Mucosa of descending colon (tissue), 3 donors: ENCODE results near the gene PMPCA. TPM values are rescaled to one million over a fixed set of nuclear protein-coding genes. Genes with fewer than 3 reads are reported as not detected.

Source experiments
- ATAC-seq: fragments of 200-7000 bp; cut with Tn5 transposase; one replicate; pipeline ENCODE4 v1.9.1; 2020; ENCODE audit warnings: mild to moderate bottlenecking, moderate library complexity
- DNase-seq, 3 donors: peaks; one replicate each; pipeline ENCODE4 v3.0.0-alpha.2; 2020
- H3K36me3 ChIP-seq: fragments of 200-600 bp; one replicate; pipeline ENCODE4 v1.8.0; 2021; ENCODE audit warnings: low read depth, mild to moderate bottlenecking
- H3K4me1 ChIP-seq: fragments of 200-600 bp; one replicate; pipeline ENCODE4 v1.8.0; 2021; ENCODE audit warnings: low read depth, mild to moderate bottlenecking
- H3K4me3 ChIP-seq: fragments of 200-600 bp; one replicate; pipeline ENCODE4 v1.8.0; 2021; ENCODE audit warnings: mild to moderate bottlenecking
- H3K9me3 ChIP-seq: fragments of 200-600 bp; one replicate; pipeline ENCODE4 v1.8.0; 2021; ENCODE audit warnings: mild to moderate bottlenecking
- intact Hi-C, 2 donors: fragments of 100-400 bp; cut with DNase I in 1 of 2; cut with micrococcal nuclease in 1 of 2; formaldehyde crosslinking; loops; one replicate each; pipeline versions ENCODE4 v1.11.0 to v1.11.1; 2022; cut with DNase I, micrococcal nuclease
- total RNA-seq, 3 donors: library from RNA; stranded (reverse); fragmentation: NEBNext Ultra II Directional in 2 of 3; extraction: Animal tissue kit (Norgen Biotek cat#: 25700) in 2 of 3; gene quantifications; one replicate each; pipeline versions ENCODE4 v1.2.1 to v1.2.4, GENCODE V29; 2021 to 2023
- TF ChIP-seq, protein P1 (sequence below): fragments of 200-600 bp; IDR thresholded peaks from one replicate; pipeline ENCODE4 v1.8.0; 2022; ENCODE audit warnings: antibody characterized with exemption, mild to moderate bottlenecking
- donor health status: DM: no; HTN: no; CAD: no; lungs with moderate emphysema.
- donor health status: DM: no; HTN: no; CAD: no.
- donor health status: DM: no; HTN: yes; CAD: no.

The PMPCA gene
- total RNA-seq, 3 donors from 2014 or later: 42.1 to 50.7 (median 45.1) TPM

- ATAC-seq (no peak), DNase-seq (no peak)
- TF ChIP-seq, protein P1, sequence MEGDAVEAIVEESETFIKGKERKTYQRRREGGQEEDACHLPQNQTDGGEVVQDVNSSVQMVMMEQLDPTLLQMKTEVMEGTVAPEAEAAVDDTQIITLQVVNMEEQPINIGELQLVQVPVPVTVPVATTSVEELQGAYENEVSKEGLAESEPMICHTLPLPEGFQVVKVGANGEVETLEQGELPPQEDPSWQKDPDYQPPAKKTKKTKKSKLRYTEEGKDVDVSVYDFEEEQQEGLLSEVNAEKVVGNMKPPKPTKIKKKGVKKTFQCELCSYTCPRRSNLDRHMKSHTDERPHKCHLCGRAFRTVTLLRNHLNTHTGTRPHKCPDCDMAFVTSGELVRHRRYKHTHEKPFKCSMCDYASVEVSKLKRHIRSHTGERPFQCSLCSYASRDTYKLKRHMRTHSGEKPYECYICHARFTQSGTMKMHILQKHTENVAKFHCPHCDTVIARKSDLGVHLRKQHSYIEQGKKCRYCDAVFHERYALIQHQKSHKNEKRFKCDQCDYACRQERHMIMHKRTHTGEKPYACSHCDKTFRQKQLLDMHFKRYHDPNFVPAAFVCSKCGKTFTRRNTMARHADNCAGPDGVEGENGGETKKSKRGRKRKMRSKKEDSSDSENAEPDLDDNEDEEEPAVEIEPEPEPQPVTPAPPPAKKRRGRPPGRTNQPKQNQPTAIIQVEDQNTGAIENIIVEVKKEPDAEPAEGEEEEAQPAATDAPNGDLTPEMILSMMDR: no peak
- Histone ChIP-seq H3K4me1 (peaks cover 7% of the 10 kb centered on the region), H3K4me3 (no peak overlapping the region), H3K36me3 (no peaks in the 10 kb centered on the region), H3K9me3 (no peaks in the 10 kb centered on the region)
- intact Hi-C loops: no loop called here
These were observed 42.9 kb upstream of the PMPCA start for GRCh38 chr9:136367296-136368145.

- TF ChIP-seq, protein P1: no peak
- no peaks in the 10 kb centered on the region for H3K4me1 ChIP-seq
- DNase-seq (no peak), ATAC-seq (no peak)
- no peaks in the 10 kb centered on the region for H3K36me3 ChIP-seq
- intact Hi-C loops: no loop called here
- no peaks in the 10 kb centered on the region for H3K9me3 ChIP-seq
- H3K4me3 ChIP-seq: no peak overlapping the region
These were observed 42.3 kb upstream of the PMPCA start for GRCh38 chr9:136368190-136368589.

GRCh38 chr9:136370037-136370436 lies 40.4 kb upstream of the PMPCA start:
- TF ChIP-seq, protein P1: no peak
- Histone ChIP-seq H3K4me3 (no peak overlapping the region), H3K36me3 (no peaks in the 10 kb centered on the region)

DNA sequence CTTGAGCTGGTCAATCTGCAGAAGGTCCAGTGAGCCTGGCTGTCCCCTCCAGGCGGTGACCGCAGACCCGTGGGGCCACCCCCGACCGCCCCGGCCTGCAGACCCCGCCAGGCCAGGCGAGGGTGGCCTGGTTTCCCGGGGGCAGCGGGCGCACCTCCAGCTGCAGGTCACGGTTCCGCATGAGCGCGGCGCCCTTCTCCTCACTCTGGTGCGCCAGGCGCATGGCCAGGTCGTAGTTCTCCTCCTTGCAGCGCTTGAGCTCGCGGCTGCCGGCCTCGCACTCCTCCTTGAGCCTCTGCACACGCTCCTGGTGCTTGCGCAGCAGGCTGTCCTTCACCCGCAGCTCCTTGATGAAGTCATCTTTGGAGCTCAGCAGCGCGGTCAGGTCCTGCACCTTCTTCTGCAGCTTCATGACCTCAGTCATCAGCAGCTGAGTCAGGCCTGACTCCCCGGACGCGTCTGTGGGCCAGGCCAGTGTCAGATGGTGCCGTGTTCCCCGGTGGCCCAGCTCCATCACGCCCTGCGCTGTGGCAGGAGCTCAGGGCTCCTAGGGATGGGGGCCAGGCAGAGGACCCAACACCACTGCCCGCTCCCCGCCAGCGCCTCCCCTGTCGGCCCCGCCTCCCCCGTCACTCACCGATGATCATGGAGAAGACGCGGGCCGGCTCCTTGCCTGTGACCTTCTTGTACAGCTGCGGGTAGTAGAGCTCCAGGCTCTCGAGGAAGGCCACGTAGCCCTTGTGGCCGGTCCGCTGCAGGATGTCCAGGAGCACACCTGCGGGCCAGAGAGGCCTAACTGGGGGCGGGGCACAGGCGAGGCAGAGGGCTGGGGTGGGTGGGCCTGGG lies 39.5 kb upstream of the PMPCA start:
- TF ChIP-seq, protein P1: no peak
- intact Hi-C loops: no loop called here
- H3K36me3 ChIP-seq: no peaks in the 10 kb centered on the region
- H3K4me1 ChIP-seq: no peaks in the 10 kb centered on the region
- no peak for DNase-seq
- no peaks in the 10 kb centered on the region for H3K9me3 ChIP-seq
- ATAC-seq: no peak
- no peak overlapping the region for H3K4me3 ChIP-seq

More at GRCh38 chr9:136370037-136370436, 40.4 kb upstream of the PMPCA start:
- intact Hi-C loops: no loop called here
- no peak for ATAC-seq
- H3K9me3 ChIP-seq: no peaks in the 10 kb centered on the region
- no peaks in the 10 kb centered on the region for H3K4me1 ChIP-seq
- DNase-seq: no peak

GRCh38 chr9:136371533-136371880 lies 39.0 kb upstream of the PMPCA start:
- Histone ChIP-seq H3K9me3 (no peaks in the 10 kb centered on the region), H3K36me3 (no peaks in the 10 kb centered on the region), H3K4me1 (no peaks in the 10 kb centered on the region), H3K4me3 (no peak overlapping the region)
- intact Hi-C loops: no loop called here
- TF ChIP-seq, protein P1: no peak
- ATAC-seq (no peak), DNase-seq (no peak)
